GM21619 (cell line): ENCODE measurements around the gene ZBTB1.
"Not testable (repeated sequence)": the region's sequence is repeated elsewhere in the genome, so short reads cannot be mapped to it uniquely, and the experiment has no call there.

ENCODE experiments used
- ATAC-seq: cut with Tn5 transposase; IDR thresholded peaks from one replicate; pipeline ENCODE4 v1.9.1; 2021; ENCODE audit not compliant: unreplicated experiment

Gene ZBTB1

GRCh38 chr14:64522591-64523355 lies 18.2 kb downstream of the ZBTB1 start:
- ATAC-seq: no peak

GRCh38 chr14:64525354-64525753 lies 20.8 kb downstream of the ZBTB1 start:
- no peak for ATAC-seq

GRCh38 chr14:64531567-64531966 lies 27.0 kb downstream of the ZBTB1 start:
- ATAC-seq: no peak

GRCh38 chr14:64536488-64537245 lies 32.1 kb downstream of the ZBTB1 start:
- no peak for ATAC-seq

GRCh38 chr14:64540208-64541202 lies 35.9 kb downstream of the ZBTB1 start, which contains the start of gene HSPA2:
Gene HSPA2, plus strand, starts transcription at chr14:64540741. Its CDS starts 109 bp downstream, at chr14:64540850.
- peak; percentile 93 for ATAC-seq

- no peak for ATAC-seq
Observed at GRCh38 chr14:64541261-64541971, 36.8 kb downstream of the ZBTB1 start.

- no peak for ATAC-seq
Observed at GRCh38 chr14:64541972-64542835, 37.6 kb downstream of the ZBTB1 start.

GRCh38 chr14:64542836-64543201 lies 38.2 kb downstream of the ZBTB1 start:
- no peak for ATAC-seq

- ATAC-seq: no peak
Observed at GRCh38 chr14:64544607-64545312, 40.2 kb downstream of the ZBTB1 start.

- ATAC-seq: no peak
Observed at GRCh38 chr14:64549016-64549415, 44.4 kb downstream of the ZBTB1 start.

GRCh38 chr14:64549791-64550620 lies 45.4 kb downstream of the ZBTB1 start, which contains the start of gene PPP1R36:
Gene PPP1R36, plus strand, starts transcription at chr14:64549961. Its CDS starts 37 bp downstream, at chr14:64549998.
- ATAC-seq: no peak

GRCh38 chr14:64550621-64551333 lies 46.2 kb downstream of the ZBTB1 start:
- no peak for ATAC-seq

- no peak for ATAC-seq
Observed at GRCh38 chr14:64554556-64554955, 50.0 kb downstream of the ZBTB1 start.

GRCh38 chr14:64556526-64556925 lies 52.0 kb downstream of the ZBTB1 start:
- ATAC-seq: no peak

- ATAC-seq: not testable (repeated sequence)
Observed at GRCh38 chr14:64558216-64558615, 53.6 kb downstream of the ZBTB1 start.

GRCh38 chr14:64561631-64562030 lies 57.1 kb downstream of the ZBTB1 start:
- ATAC-seq: no peak

- ATAC-seq: no peak
Observed at GRCh38 chr14:64562436-64562835, 57.9 kb downstream of the ZBTB1 start.
